RPMI7951 (cell line): ENCODE results near the gene CNOT6. TPM values are rescaled to one million over a fixed set of nuclear protein-coding genes. Genes with fewer than 3 reads are reported as not detected.
"Not testable (repeated sequence)": the region's sequence is repeated elsewhere in the genome, so short reads cannot be mapped to it uniquely, and the experiment has no call there.

Source experiments
- DNase-seq: peaks from one replicate; pipeline ENCODE4 v3.0.0-alpha.2; 2012; ENCODE audit warnings: low read depth
- total RNA-seq: library from RNA; depleted of rRNA; stranded (reverse); fragments of >200 nt; shearing (Covaris generic); gene quantifications from 2 replicates; pipeline ENCODE4 v1.2.3, GENCODE V29; 2014

The CNOT6 gene
- total RNA-seq, 1 experiment from 2014 or later: 7.6 TPM

GRCh38 chr5:180470966-180471582 is 23.1 kb upstream of the CNOT6 start:
- DNase-seq: peak; percentile 44

GRCh38 chr5:180471866-180472265 is 22.3 kb upstream of the CNOT6 start:
- DNase-seq: no peak

- DNase-seq: no peak
These were observed 21.9 kb upstream of the CNOT6 start for GRCh38 chr5:180472269-180472668.

- not testable (repeated sequence) for DNase-seq
These were observed 20.8 kb upstream of the CNOT6 start for GRCh38 chr5:180473386-180473785.

GRCh38 chr5:180474569-180474968 is 19.6 kb upstream of the CNOT6 start:
- no peak for DNase-seq

- DNase-seq: not testable (repeated sequence)
These were observed 18.1 kb upstream of the CNOT6 start for GRCh38 chr5:180475969-180476524.

- no peak for DNase-seq
These were observed 9.4 kb upstream of the CNOT6 start for GRCh38 chr5:180484813-180485212.

- DNase-seq: no peak
These were observed 7.5 kb upstream of the CNOT6 start for GRCh38 chr5:180486636-180487149.

GRCh38 chr5:180487556-180487955 is 6.6 kb upstream of the CNOT6 start:
- DNase-seq: no peak

- DNase-seq: no peak
These were observed 2.7 kb upstream of the CNOT6 start for GRCh38 chr5:180491496-180491895.

- no peak for DNase-seq
These were observed 1.8 kb upstream of the CNOT6 start for GRCh38 chr5:180492226-180492903.

GRCh38 chr5:180494510-180495181 is 467 bp downstream of the CNOT6 start:
- DNase-seq: peak; percentile 22

- no peak for DNase-seq
These were observed 1.1 kb downstream of the CNOT6 start for GRCh38 chr5:180495292-180495691.

- DNase-seq: no peak
These were observed 2.0 kb downstream of the CNOT6 start for GRCh38 chr5:180495991-180496741.

GRCh38 chr5:180496806-180497205 is 2.6 kb downstream of the CNOT6 start:
- not testable (repeated sequence) for DNase-seq

- DNase-seq: not testable (repeated sequence)
These were observed 3.7 kb downstream of the CNOT6 start for GRCh38 chr5:180497865-180498264.

GRCh38 chr5:180498378-180498777 is 4.2 kb downstream of the CNOT6 start:
- DNase-seq: no peak

GRCh38 chr5:180499684-180500083 is 5.5 kb downstream of the CNOT6 start:
- DNase-seq: no peak

GRCh38 chr5:180500300-180500699 is 6.1 kb downstream of the CNOT6 start:
- not testable (repeated sequence) for DNase-seq

GRCh38 chr5:180507661-180508060 is 13.5 kb downstream of the CNOT6 start:
- no peak for DNase-seq

GRCh38 chr5:180515294-180515693 is 21.1 kb downstream of the CNOT6 start:
- no peak for DNase-seq

GRCh38 chr5:180515974-180516373 is 21.8 kb downstream of the CNOT6 start:
- DNase-seq: not testable (repeated sequence)
